ENCODE measurements around the gene PXK.
"Not testable (repeated sequence)": the region's sequence is repeated elsewhere in the genome, so short reads cannot be mapped to it uniquely, and the experiment has no call there.

Gene PXK

GRCh38 chr3:58332575-58333188, at the start of gene PXK:
Gene PXK, plus strand, starts transcription at chr3:58332892. Its CDS starts 97 bp downstream, at chr3:58332989.
- H3K4me3 ChIP-seq (ENCODE audit: low read depth, low read length), result peak within 1 kb of the TSS; percentile 74
- peak; percentile 12; the same call in 1 of the 2 replicates for TF ChIP-seq CTCF (IDR thresholded peaks at IDR 0.05; ENCODE audit: low read depth, low read length)

- no peak overlapping the region for H3K4me3 ChIP-seq (ENCODE audit: low read depth, low read length)
- no peak for TF ChIP-seq CTCF (IDR thresholded peaks at IDR 0.05; ENCODE audit: low read depth, low read length)
Observed at GRCh38 chr3:58285334-58285733, 47.4 kb upstream of the PXK start.

- TF ChIP-seq CTCF (IDR thresholded peaks at IDR 0.05; ENCODE audit: low read depth, low read length), result no peak
- no peak overlapping the region for H3K4me3 ChIP-seq (ENCODE audit: low read depth, low read length)
Observed at GRCh38 chr3:58287354-58287753, 45.3 kb upstream of the PXK start.

GRCh38 chr3:58288011-58288728, 44.5 kb upstream of the PXK start:
- TF ChIP-seq CTCF (IDR thresholded peaks at IDR 0.05; ENCODE audit: low read depth, low read length), result no peak
- no peak overlapping the region for H3K4me3 ChIP-seq (ENCODE audit: low read depth, low read length)

GRCh38 chr3:58288964-58289613, 43.6 kb upstream of the PXK start:
- not testable (repeated sequence) for H3K4me3 ChIP-seq (ENCODE audit: low read depth, low read length)

GRCh38 chr3:58290446-58290845, 42.2 kb upstream of the PXK start:
- H3K4me3 ChIP-seq (ENCODE audit: low read depth, low read length), result not testable (repeated sequence)

- no peak overlapping the region for H3K4me3 ChIP-seq (ENCODE audit: low read depth, low read length)
- TF ChIP-seq CTCF (IDR thresholded peaks at IDR 0.05; ENCODE audit: low read depth, low read length), result no peak
Observed at GRCh38 chr3:58291671-58292338, 40.9 kb upstream of the PXK start.

- H3K4me3 ChIP-seq (ENCODE audit: low read depth, low read length), result no peak overlapping the region
- no peak for TF ChIP-seq CTCF (IDR thresholded peaks at IDR 0.05; ENCODE audit: low read depth, low read length)
Observed at GRCh38 chr3:58292866-58293265, 39.8 kb upstream of the PXK start.

Measured in WI38 (cell line).